Measurements from ENCODE around the gene FKBP14. TPM values are rescaled to one million over a fixed set of nuclear protein-coding genes. Genes with fewer than 3 reads are reported as not detected.

Gene FKBP14
- total RNA-seq, 1 donor from 2014 or later, result 100 TPM

- no peak overlapping the region for H3K4me3 ChIP-seq (ENCODE audit: insufficient read depth, low read depth, low read length)
- H3K4me1 Mint-ChIP-seq (ENCODE audit: low read depth, unreplicated experiment), result no peaks in the 10 kb centered on the region
- no peak overlapping the region for H3K27ac ChIP-seq (ENCODE audit: low read depth, low read length)
- no peaks in the 10 kb centered on the region for H3K27me3 Mint-ChIP-seq (ENCODE audit: low read depth, unreplicated experiment)
- H3K79me2 ChIP-seq (ENCODE audit: insufficient read depth, low read length), result no peaks in the 10 kb centered on the region
- FAIRE-seq (no peak), DNase-seq (ENCODE audit: low read depth) (no peak)
- no peaks in the 10 kb centered on the region for H3K36me3 ChIP-seq (ENCODE audit: insufficient read depth, low read length)
- H3K36me3 Mint-ChIP-seq (ENCODE audit: low read depth, unreplicated experiment), result peaks cover 3% of the 10 kb centered on the region
- peaks cover 3% of the 10 kb centered on the region for H3K9me3 Mint-ChIP-seq (ENCODE audit: unreplicated experiment)
- no peaks in the 10 kb centered on the region for H3K9me3 ChIP-seq (ENCODE audit: insufficient read depth, low read depth, low read length)
- no peaks in the 10 kb centered on the region for H3K27me3 ChIP-seq (ENCODE audit: insufficient read depth, low read length)
- H3K4me2 ChIP-seq (ENCODE audit: low read length), result no peak overlapping the region
- TF ChIP-seq, protein P1, sequence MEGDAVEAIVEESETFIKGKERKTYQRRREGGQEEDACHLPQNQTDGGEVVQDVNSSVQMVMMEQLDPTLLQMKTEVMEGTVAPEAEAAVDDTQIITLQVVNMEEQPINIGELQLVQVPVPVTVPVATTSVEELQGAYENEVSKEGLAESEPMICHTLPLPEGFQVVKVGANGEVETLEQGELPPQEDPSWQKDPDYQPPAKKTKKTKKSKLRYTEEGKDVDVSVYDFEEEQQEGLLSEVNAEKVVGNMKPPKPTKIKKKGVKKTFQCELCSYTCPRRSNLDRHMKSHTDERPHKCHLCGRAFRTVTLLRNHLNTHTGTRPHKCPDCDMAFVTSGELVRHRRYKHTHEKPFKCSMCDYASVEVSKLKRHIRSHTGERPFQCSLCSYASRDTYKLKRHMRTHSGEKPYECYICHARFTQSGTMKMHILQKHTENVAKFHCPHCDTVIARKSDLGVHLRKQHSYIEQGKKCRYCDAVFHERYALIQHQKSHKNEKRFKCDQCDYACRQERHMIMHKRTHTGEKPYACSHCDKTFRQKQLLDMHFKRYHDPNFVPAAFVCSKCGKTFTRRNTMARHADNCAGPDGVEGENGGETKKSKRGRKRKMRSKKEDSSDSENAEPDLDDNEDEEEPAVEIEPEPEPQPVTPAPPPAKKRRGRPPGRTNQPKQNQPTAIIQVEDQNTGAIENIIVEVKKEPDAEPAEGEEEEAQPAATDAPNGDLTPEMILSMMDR (IDR thresholded peaks at IDR 0.05; ENCODE audit: insufficient read depth, low read depth, low read length), result no peak
- no peak for TF ChIP-seq EZH2 (IDR thresholded peaks at IDR 0.05; ENCODE audit: insufficient read depth, low read length)
- no peak overlapping the region for H2AFZ ChIP-seq (ENCODE audit: low read depth, low read length)
- no peak overlapping the region for H3K4me3 Mint-ChIP-seq (ENCODE audit: unreplicated experiment)
- no peak overlapping the region for H3K9ac ChIP-seq (ENCODE audit: low read length)
- H3K4me1 ChIP-seq (ENCODE audit: insufficient read depth, low read length), result no peaks in the 10 kb centered on the region
- H3K27ac Mint-ChIP-seq (ENCODE audit: unreplicated experiment), result no peak overlapping the region
- H4K20me1 ChIP-seq (ENCODE audit: insufficient read depth, low read length), result no peaks in the 10 kb centered on the region
These were observed 24.5 kb downstream of the FKBP14 start for GRCh38 chr7:30001998-30002397.

- Histone ChIP-seq H3K27ac (ENCODE audit: low read depth, low read length) (no peak overlapping the region), H3K79me2 (ENCODE audit: insufficient read depth, low read length) (no peaks in the 10 kb centered on the region), H3K4me2 (ENCODE audit: low read length) (no peak overlapping the region), H3K4me3 (ENCODE audit: insufficient read depth, low read depth, low read length) (no peak overlapping the region), H4K20me1 (ENCODE audit: insufficient read depth, low read length) (no peaks in the 10 kb centered on the region), H3K4me1 (ENCODE audit: insufficient read depth, low read length) (no peaks in the 10 kb centered on the region), H3K27me3 (ENCODE audit: insufficient read depth, low read length) (no peaks in the 10 kb centered on the region), H2AFZ (ENCODE audit: low read depth, low read length) (no peak overlapping the region), H3K9me3 (ENCODE audit: insufficient read depth, low read depth, low read length) (peaks cover 6% of the 10 kb centered on the region), H3K9ac (ENCODE audit: low read length) (no peak overlapping the region), H3K36me3 (ENCODE audit: insufficient read depth, low read length) (no peaks in the 10 kb centered on the region)
- DNase-seq (ENCODE audit: low read depth) (no peak), FAIRE-seq (no peak)
- Mint-ChIP-seq H3K4me1 (ENCODE audit: low read depth, unreplicated experiment) (no peaks in the 10 kb centered on the region), H3K4me3 (ENCODE audit: unreplicated experiment) (no peak overlapping the region), H3K27ac (ENCODE audit: unreplicated experiment) (no peak overlapping the region), H3K36me3 (ENCODE audit: low read depth, unreplicated experiment) (peaks cover 3% of the 10 kb centered on the region), H3K27me3 (ENCODE audit: low read depth, unreplicated experiment) (no peaks in the 10 kb centered on the region), H3K9me3 (ENCODE audit: unreplicated experiment) (peaks cover 9% of the 10 kb centered on the region)
- no peak for TF ChIP-seq EZH2 (IDR thresholded peaks at IDR 0.05; ENCODE audit: insufficient read depth, low read length)
- TF ChIP-seq, protein P1 (IDR thresholded peaks at IDR 0.05; ENCODE audit: insufficient read depth, low read depth, low read length), result no peak
These were observed 28.0 kb downstream of the FKBP14 start for GRCh38 chr7:29998489-29998888.

- Histone ChIP-seq H3K9me3 (ENCODE audit: insufficient read depth, low read depth, low read length) (peaks cover 6% of the 10 kb centered on the region), H2AFZ (ENCODE audit: low read depth, low read length) (no peak overlapping the region), H3K4me1 (ENCODE audit: insufficient read depth, low read length) (no peaks in the 10 kb centered on the region), H3K27me3 (ENCODE audit: insufficient read depth, low read length) (no peaks in the 10 kb centered on the region), H3K9ac (ENCODE audit: low read length) (no peak overlapping the region), H3K4me3 (ENCODE audit: insufficient read depth, low read depth, low read length) (no peak overlapping the region), H3K27ac (ENCODE audit: low read depth, low read length) (no peak overlapping the region), H3K79me2 (ENCODE audit: insufficient read depth, low read length) (no peaks in the 10 kb centered on the region), H3K4me2 (ENCODE audit: low read length) (no peak overlapping the region), H4K20me1 (ENCODE audit: insufficient read depth, low read length) (no peaks in the 10 kb centered on the region), H3K36me3 (ENCODE audit: insufficient read depth, low read length) (no peaks in the 10 kb centered on the region)
- DNase-seq (ENCODE audit: low read depth), result no peak
- H3K4me3 Mint-ChIP-seq (ENCODE audit: unreplicated experiment), result no peak overlapping the region
- no peaks in the 10 kb centered on the region for H3K4me1 Mint-ChIP-seq (ENCODE audit: low read depth, unreplicated experiment)
- no peak for TF ChIP-seq EZH2 (IDR thresholded peaks at IDR 0.05; ENCODE audit: insufficient read depth, low read length)
- TF ChIP-seq, protein P1 (IDR thresholded peaks at IDR 0.05; ENCODE audit: insufficient read depth, low read depth, low read length), result no peak
- no peak for FAIRE-seq
- peaks cover 9% of the 10 kb centered on the region for H3K9me3 Mint-ChIP-seq (ENCODE audit: unreplicated experiment)
- no peaks in the 10 kb centered on the region for H3K27me3 Mint-ChIP-seq (ENCODE audit: low read depth, unreplicated experiment)
- H3K27ac Mint-ChIP-seq (ENCODE audit: unreplicated experiment), result no peak overlapping the region
- peaks cover 3% of the 10 kb centered on the region for H3K36me3 Mint-ChIP-seq (ENCODE audit: low read depth, unreplicated experiment)
These were observed 30.2 kb downstream of the FKBP14 start for GRCh38 chr7:29996321-29996720.

Measured in astrocyte (in vitro differentiated cells and primary cell).